HL-60 (cell line): ENCODE results near the gene ROR1.

Experiments used
- CTCF ChIP-seq: IDR thresholded peaks from one replicate; pipeline ENCODE4 v1.5.1; 2011; ENCODE audit warnings: low read length, control low read depth, inconsistent platforms; ENCODE audit not compliant: insufficient read depth
- GABPA ChIP-seq: IDR thresholded peaks from 2 replicates; pipeline ENCODE4 v1.6.1; 2012; ENCODE audit warnings: low read depth
- POLR2AphosphoS5 ChIP-seq: IDR thresholded peaks from 2 replicates; pipeline ENCODE4 v1.6.1; 2012; ENCODE audit warnings: low read depth
- REST ChIP-seq: IDR thresholded peaks from 2 replicates; pipeline ENCODE4 v1.6.1; 2012; ENCODE audit warnings: low read depth; ENCODE audit not compliant: insufficient replicate concordance
- SPI1 ChIP-seq: IDR thresholded peaks from 2 replicates; pipeline ENCODE4 v1.6.1; 2012; ENCODE audit warnings: low read depth, mild to moderate bottlenecking, borderline replicate concordance

GRCh38 chr1:64047549-64047996, 273.8 kb downstream of the ROR1 start:
- TF ChIP-seq CTCF (no peak), POLR2AphosphoS5 (no peak), GABPA (no peak), REST (no peak), SPI1 (no peak)
